HFF-Myc (cell line): ENCODE results near the gene GAS7.
"Not testable (repeated sequence)": the region's sequence is repeated elsewhere in the genome, so short reads cannot be mapped to it uniquely, and the experiment has no call there.

Source experiments
- DNase-seq: peaks from one replicate; pipeline ENCODE4 v3.0.0-alpha.2; 2011; ENCODE audit warnings: low read depth; ENCODE audit errors: extremely low read depth
- H3K4me3 ChIP-seq: replicated peaks from 2 replicates; pipeline ENCODE4 v1.5.1; 2011; ENCODE audit warnings: low read depth, mild to moderate bottlenecking, control low read depth, low read length
- TF ChIP-seq, protein P1 (sequence below): IDR thresholded peaks from 2 replicates; pipeline ENCODE4 v1.5.1; 2012; ENCODE audit warnings: mild to moderate bottlenecking, low read depth, low read length, control low read depth; ENCODE audit errors: missing control alignments

GAS7 gene

DNA sequence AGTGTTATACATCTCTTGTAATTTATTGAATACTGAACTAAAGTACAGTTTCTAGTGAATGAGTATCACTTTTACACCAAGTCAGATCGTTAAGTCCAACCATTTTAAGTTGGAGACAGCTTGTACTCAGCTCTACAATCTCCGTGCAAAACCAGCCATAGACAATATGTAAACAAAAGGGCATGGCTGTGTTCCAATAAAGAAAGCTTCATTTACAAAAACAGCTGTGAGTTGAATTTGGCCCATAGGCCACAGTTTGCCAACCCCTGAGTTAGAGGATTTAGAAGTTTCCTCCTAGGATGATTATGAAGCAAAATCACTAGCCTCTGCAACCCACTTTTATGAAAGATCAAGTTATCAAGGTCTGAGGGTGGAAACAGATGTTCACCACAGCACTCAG is 187.7 kb downstream of the GAS7 start:
- TF ChIP-seq, protein P1, sequence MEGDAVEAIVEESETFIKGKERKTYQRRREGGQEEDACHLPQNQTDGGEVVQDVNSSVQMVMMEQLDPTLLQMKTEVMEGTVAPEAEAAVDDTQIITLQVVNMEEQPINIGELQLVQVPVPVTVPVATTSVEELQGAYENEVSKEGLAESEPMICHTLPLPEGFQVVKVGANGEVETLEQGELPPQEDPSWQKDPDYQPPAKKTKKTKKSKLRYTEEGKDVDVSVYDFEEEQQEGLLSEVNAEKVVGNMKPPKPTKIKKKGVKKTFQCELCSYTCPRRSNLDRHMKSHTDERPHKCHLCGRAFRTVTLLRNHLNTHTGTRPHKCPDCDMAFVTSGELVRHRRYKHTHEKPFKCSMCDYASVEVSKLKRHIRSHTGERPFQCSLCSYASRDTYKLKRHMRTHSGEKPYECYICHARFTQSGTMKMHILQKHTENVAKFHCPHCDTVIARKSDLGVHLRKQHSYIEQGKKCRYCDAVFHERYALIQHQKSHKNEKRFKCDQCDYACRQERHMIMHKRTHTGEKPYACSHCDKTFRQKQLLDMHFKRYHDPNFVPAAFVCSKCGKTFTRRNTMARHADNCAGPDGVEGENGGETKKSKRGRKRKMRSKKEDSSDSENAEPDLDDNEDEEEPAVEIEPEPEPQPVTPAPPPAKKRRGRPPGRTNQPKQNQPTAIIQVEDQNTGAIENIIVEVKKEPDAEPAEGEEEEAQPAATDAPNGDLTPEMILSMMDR, result no peak
- no peak overlapping the region for H3K4me3 ChIP-seq
- no peak for DNase-seq

- TF ChIP-seq, protein P1, result no peak
- no peak for DNase-seq
- no peak overlapping the region for H3K4me3 ChIP-seq
These were observed 194.7 kb downstream of the GAS7 start for GRCh38 chr17:10003705-10004104.

DNA sequence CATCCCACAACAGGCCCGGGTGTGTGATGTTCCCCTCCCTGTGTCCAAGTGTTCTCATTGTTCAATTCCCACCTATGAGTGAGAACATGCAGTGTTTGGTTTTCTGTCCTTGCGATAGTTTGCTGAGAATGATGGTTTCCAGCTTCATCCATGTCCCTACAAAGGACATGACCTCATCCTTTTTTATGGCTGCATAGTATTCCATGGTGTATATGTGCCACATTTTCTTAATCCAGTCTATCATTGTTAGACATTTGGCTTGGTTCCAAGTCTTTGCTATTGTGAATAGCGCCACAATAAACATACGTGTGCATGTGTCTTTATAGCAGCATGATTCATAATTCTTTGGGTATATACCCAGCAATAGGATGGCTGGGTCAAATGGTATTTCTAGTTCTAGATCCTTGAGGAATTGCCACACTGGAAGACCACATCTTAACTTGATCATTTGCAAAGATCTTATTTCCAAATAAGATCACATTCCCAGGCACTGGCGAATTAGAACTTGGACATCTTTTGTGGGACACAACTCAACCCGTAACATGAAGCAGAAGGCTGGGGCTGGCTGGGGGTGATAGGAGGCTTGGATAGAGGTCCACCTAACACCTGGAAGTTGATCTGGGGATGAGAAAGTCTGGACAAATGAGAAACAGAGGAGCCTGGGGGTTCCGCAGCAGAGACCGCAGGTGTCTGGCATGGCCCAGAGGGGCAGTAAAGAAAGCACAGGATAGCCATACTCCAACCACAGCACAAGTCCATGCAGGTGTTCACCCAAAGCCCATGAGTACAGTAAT is 195.6 kb downstream of the GAS7 start:
- not testable (repeated sequence) for DNase-seq, H3K4me3 ChIP-seq

DNA sequence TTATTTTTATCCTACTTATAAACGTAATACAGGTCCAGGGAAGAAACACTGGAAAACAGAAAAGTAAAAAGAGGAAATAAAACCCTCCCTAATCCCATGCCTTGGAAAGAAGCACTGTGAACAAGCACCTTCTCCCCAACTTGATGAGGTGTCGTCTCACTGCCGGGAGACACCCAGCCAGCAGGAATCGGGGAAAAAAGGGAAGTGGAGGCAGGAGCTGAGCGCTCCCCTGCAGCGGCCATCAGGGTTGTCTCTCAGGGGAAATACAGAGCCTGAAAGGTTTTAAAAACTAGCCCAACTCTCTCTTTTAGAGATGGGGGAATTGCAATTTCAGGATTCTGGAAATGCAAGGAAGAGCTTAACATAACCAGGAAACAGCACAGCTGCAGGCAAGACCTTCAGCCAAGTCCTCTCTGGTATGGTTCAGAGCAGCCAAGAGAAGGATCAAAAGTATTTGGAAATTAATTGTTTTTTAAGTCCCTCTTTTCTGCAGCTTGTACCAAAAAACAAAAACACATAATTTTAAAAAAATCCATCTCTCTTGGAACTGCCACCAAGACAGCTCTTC is 197.0 kb downstream of the GAS7 start:
- no peak for DNase-seq
- no peak overlapping the region for H3K4me3 ChIP-seq
- TF ChIP-seq, protein P1, result no peak

- DNase-seq, result no peak
- no peak overlapping the region for H3K4me3 ChIP-seq
- TF ChIP-seq, protein P1, result no peak
These were observed 198.3 kb downstream of the GAS7 start for GRCh38 chr17:9999919-10000695.

DNA sequence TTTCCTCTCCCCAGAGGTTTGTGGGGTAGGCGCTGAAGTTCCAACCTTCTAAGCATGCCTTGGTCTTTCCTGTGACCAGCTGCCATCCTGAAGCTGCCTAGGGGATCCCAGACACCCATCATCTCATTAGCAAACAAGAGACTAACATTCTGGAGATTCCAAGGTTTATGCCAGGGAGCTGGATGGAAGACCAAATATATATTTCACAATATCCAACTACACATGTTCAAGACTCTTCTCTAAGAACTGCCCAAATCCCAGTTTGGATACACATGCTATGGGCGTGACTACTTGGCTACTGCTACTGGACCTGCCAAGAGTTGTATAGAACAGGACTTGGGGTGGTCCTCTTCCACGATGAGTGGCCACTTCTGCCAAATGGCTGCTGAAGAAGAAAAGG is 200.3 kb downstream of the GAS7 start:
- no peak for DNase-seq
- TF ChIP-seq, protein P1, result no peak
- H3K4me3 ChIP-seq, result no peak overlapping the region

DNA sequence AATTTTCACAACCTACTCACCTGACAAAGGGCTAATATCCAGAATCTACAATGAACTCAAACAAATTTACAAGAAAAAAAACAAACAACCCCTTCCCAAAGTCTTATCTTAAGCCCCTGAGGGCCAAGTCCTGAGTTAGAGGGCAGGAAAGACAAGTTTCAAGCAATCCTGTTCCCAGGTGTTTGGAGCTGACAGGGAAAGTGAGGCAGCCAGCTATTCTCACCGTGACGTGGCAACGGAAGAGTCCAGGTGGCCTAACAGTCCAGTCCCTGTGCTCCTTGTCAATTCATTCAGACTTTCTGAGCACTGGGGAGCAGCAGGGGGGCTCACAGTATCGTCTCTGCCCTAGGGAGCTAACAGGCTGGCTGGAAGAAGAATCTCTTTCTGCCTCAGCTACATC is 203.6 kb downstream of the GAS7 start:
- DNase-seq, result no peak
- TF ChIP-seq, protein P1, result no peak
- no peak overlapping the region for H3K4me3 ChIP-seq
